Neural progenitor cell (in vitro differentiated cells): ENCODE measurements around the gene ZNF326.

Experiments used
- EZH2phosphoT487 ChIP-seq: fragments of 200-600 bp; sonication (generic); IDR thresholded peaks from 2 replicates; pipeline ENCODE4 v1.6.1; 2017; ENCODE audit warnings: antibody characterized with exemption
- TF ChIP-seq, protein P1 (sequence below): fragments of 200-600 bp; sonication (generic); IDR thresholded peaks from 2 replicates; pipeline ENCODE4 v1.5.1; 2017; ENCODE audit warnings: antibody characterized with exemption, mild to moderate bottlenecking

DNA sequence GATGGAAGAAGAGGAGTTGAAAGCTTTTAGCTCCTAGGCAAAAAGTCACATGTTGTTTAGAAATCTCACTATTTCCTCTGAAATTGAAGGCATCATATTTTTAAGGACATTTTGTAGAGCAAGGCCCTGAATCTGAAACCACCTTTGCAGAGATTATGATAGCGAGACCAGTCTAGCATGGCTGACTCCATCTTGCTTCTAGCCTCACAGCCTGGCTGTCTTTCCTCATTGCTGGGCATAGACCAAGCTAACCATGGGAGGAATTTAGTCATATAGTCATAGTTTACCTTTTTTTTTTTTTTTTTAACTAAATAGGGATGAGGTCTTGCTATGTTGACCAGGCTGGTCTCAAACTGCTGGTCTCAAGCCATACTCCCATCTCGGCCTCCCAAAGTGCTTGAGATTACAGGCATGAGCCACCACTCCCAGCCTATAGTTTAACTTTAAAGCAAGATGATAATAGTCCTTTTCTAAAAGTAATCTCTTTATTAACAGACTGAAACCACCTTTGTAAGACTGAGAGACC lies 42.2 kb upstream of the ZNF326 start:
- TF ChIP-seq, protein P1, sequence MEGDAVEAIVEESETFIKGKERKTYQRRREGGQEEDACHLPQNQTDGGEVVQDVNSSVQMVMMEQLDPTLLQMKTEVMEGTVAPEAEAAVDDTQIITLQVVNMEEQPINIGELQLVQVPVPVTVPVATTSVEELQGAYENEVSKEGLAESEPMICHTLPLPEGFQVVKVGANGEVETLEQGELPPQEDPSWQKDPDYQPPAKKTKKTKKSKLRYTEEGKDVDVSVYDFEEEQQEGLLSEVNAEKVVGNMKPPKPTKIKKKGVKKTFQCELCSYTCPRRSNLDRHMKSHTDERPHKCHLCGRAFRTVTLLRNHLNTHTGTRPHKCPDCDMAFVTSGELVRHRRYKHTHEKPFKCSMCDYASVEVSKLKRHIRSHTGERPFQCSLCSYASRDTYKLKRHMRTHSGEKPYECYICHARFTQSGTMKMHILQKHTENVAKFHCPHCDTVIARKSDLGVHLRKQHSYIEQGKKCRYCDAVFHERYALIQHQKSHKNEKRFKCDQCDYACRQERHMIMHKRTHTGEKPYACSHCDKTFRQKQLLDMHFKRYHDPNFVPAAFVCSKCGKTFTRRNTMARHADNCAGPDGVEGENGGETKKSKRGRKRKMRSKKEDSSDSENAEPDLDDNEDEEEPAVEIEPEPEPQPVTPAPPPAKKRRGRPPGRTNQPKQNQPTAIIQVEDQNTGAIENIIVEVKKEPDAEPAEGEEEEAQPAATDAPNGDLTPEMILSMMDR = no peak
- TF ChIP-seq EZH2phosphoT487 = no peak
